Measurements from ENCODE around the gene ALKBH5.

DNA sequence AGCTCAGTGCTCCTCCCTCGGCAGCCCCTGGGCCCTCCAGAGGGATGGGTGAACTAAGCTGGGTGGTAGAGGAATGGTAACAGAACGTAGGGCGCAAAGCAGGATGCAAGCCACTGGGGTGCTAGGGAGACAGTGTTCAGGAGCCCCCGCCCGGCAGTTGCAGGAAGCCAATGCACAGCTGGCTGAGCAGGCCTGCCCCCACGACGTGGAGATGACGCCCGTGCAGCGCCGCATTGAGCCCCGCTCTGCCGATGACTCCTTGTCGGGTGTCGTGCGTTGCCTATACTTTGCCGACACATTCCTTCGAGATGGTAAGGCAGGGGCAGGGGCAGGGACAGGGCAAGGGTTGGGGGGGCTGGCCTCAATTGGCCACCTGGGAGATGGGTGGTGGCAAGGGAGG, 54.7 kb downstream of the ALKBH5 start:
- TF ChIP-seq, protein P1, sequence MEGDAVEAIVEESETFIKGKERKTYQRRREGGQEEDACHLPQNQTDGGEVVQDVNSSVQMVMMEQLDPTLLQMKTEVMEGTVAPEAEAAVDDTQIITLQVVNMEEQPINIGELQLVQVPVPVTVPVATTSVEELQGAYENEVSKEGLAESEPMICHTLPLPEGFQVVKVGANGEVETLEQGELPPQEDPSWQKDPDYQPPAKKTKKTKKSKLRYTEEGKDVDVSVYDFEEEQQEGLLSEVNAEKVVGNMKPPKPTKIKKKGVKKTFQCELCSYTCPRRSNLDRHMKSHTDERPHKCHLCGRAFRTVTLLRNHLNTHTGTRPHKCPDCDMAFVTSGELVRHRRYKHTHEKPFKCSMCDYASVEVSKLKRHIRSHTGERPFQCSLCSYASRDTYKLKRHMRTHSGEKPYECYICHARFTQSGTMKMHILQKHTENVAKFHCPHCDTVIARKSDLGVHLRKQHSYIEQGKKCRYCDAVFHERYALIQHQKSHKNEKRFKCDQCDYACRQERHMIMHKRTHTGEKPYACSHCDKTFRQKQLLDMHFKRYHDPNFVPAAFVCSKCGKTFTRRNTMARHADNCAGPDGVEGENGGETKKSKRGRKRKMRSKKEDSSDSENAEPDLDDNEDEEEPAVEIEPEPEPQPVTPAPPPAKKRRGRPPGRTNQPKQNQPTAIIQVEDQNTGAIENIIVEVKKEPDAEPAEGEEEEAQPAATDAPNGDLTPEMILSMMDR (IDR thresholded peaks at IDR 0.05): no peak
- TF ChIP-seq POLR2A (IDR thresholded peaks at IDR 0.05): no peak
